ENCODE results near the gene H2AZ1. TPM values are rescaled to one million over a fixed set of nuclear protein-coding genes. Genes with fewer than 3 reads are reported as not detected.

Gene H2AZ1
- total and polyA plus RNA-seq, 7 donors = 57.9 to 256 (median 101) TPM

DNA sequence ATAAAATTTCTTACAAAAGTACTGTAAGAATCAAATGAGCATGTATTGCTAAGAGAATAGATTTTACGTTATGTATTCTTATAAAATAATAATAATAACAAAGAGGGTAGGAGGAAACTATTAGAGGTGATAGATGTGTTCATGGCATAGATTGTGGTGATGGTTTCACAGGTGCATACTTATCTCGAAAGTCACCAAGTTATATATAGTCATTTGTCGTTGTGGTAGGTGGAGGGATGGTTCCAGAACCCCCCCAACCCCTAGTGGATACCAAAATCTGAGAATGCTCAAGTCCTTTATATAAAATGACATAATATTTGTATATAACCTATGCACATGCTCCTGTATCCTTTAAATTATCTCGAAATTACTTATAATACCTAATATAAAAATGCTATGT lies 36.7 kb upstream of the H2AZ1 start:
- TF ChIP-seq CTCF (IDR thresholded peaks at IDR 0.05) = no peak
- DNase-seq = no peak
- no peak for ATAC-seq
- Histone ChIP-seq H3K27me3 (ENCODE audit: insufficient read depth in 3 of 3, low read length in 2 of 3) (no peaks in the 10 kb centered on the region), H3K27ac (no peak overlapping the region), H3K4me3 (no peak overlapping the region), H3K36me3 (ENCODE audit: insufficient read depth in 1 of 2, low read depth in 1 of 2) (no peaks in the 10 kb centered on the region), H3K9me3 (no peaks in the 10 kb centered on the region), H3K4me1 (no peaks in the 10 kb centered on the region)
- 85 to 91% (median 87%) methylated on average over 4 of the region's 4 CpGs for WGBS, 3 donors
- intact Hi-C loops (cut with DNase I) = no loop called here

- no peak overlapping the region for H3K27ac ChIP-seq
- DNase-seq (no peak), ATAC-seq (no peak)
- intact Hi-C loops (cut with DNase I) = no loop called here
- no peaks in the 10 kb centered on the region for H3K9me3 ChIP-seq
- no peak overlapping the region for H3K4me3 ChIP-seq
- no peak for TF ChIP-seq CTCF (IDR thresholded peaks at IDR 0.05)
- H3K27me3 ChIP-seq (ENCODE audit: insufficient read depth in 3 of 3, low read length in 2 of 3) = no peaks in the 10 kb centered on the region
- no peaks in the 10 kb centered on the region for H3K4me1 ChIP-seq
- H3K36me3 ChIP-seq (ENCODE audit: insufficient read depth in 1 of 2, low read depth in 1 of 2) = no peaks in the 10 kb centered on the region
- WGBS, 3 donors = 80 to 86% (median 82%) methylated on average over 4 of the region's 4 CpGs
These were observed 33.3 kb upstream of the H2AZ1 start for GRCh38 chr4:99983289-99983943.

GRCh38 chr4:99979872-99980271 lies 29.8 kb upstream of the H2AZ1 start:
- ATAC-seq (no peak), DNase-seq (no peak)
- H3K36me3 ChIP-seq (ENCODE audit: insufficient read depth in 1 of 2, low read depth in 1 of 2) = no peaks in the 10 kb centered on the region
- TF ChIP-seq CTCF (IDR thresholded peaks at IDR 0.05) = no peak
- H3K27me3 ChIP-seq (ENCODE audit: insufficient read depth in 3 of 3, low read length in 2 of 3) = no peaks in the 10 kb centered on the region
- H3K27ac ChIP-seq = no peak overlapping the region
- H3K9me3 ChIP-seq = no peaks in the 10 kb centered on the region
- no peaks in the 10 kb centered on the region for H3K4me1 ChIP-seq
- H3K4me3 ChIP-seq = no peak overlapping the region
- intact Hi-C loops (cut with DNase I) = no loop called here

- Histone ChIP-seq H3K9me3 (no peaks in the 10 kb centered on the region), H3K27ac (no peak overlapping the region), H3K4me3 (no peak overlapping the region), H3K27me3 (ENCODE audit: insufficient read depth in 3 of 3, low read length in 2 of 3) (no peaks in the 10 kb centered on the region), H3K4me1 (no peaks in the 10 kb centered on the region), H3K36me3 (ENCODE audit: insufficient read depth in 1 of 2, low read depth in 1 of 2) (no peaks in the 10 kb centered on the region)
- DNase-seq (no peak), ATAC-seq (no peak)
- TF ChIP-seq CTCF (IDR thresholded peaks at IDR 0.05) = no peak
- intact Hi-C loops (cut with DNase I) = no loop called here
- 93 to 98% (median 96%) methylated on average over 12 of the region's 12 CpGs for WGBS, 3 donors
These were observed 21.5 kb upstream of the H2AZ1 start for GRCh38 chr4:99971453-99972111.

DNA sequence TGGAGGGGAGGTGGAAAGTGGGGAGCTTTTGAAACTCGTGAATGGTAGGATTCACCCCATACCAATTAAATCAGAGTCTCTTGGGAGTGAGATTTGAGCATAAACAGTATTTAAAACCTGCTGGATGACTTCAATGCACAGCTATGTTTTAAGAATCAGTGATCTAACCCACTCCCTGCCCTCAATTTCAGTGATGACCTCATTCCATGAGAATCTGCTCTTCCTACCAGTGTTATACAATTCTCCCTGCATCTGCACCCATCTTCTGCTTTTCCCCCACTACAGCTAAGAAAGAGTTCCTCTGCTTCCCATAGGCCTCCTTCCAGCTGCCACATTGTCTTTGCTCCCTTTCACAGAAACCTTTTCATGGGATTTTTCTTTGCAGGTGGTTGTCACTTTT lies 18.3 kb upstream of the H2AZ1 start:
- ATAC-seq (no peak), DNase-seq (no peak)
- 29 to 44% (median 40%) methylated on average over 1 of the region's 1 CpG for WGBS, 3 donors
- no peaks in the 10 kb centered on the region for H3K27me3 ChIP-seq (ENCODE audit: insufficient read depth in 3 of 3, low read length in 2 of 3)
- no peaks in the 10 kb centered on the region for H3K9me3 ChIP-seq
- no peak overlapping the region for H3K27ac ChIP-seq
- no peaks in the 10 kb centered on the region for H3K36me3 ChIP-seq (ENCODE audit: insufficient read depth in 1 of 2, low read depth in 1 of 2)
- H3K4me3 ChIP-seq = no peak overlapping the region
- intact Hi-C loops (cut with DNase I) = no loop called here
- H3K4me1 ChIP-seq = no peaks in the 10 kb centered on the region
- no peak for TF ChIP-seq CTCF (IDR thresholded peaks at IDR 0.05)
